HepG2 (cell line): ENCODE results near the gene SNIP1. TPM values are rescaled to one million over a fixed set of nuclear protein-coding genes. Genes with fewer than 3 reads are reported as not detected.

Experiments used
- AGO1 ChIP-seq: fragments of 200-400 bp; formaldehyde crosslinking; IDR thresholded peaks from 2 replicates; pipeline ENCODE4 v1.6.1; 2017; ENCODE audit warnings: mild to moderate bottlenecking, low read depth, low read length, moderate library complexity; ENCODE audit not compliant: poor library complexity, severe bottlenecking
- BRF2 ChIP-seq: sonication (generic); formaldehyde crosslinking; IDR thresholded peaks from 2 replicates; pipeline ENCODE4 v1.8.1; 2022; ENCODE audit warnings: mild to moderate bottlenecking, missing genetic modification reagents
- CBX2 ChIP-seq, 2 experiments: fragments of 200-600 bp in 1 of 2; sonication (generic); formaldehyde crosslinking in 1 of 2; IDR thresholded peaks; 2 replicates each; pipeline versions ENCODE4 v1.7.0 to v1.8.1; 2018 to 2022; ENCODE audit warnings: low read depth in 2 of 2, low read length in 1 of 2, mild to moderate bottlenecking in 1 of 2, missing genetic modification reagents in 1 of 2
- E2F2 ChIP-seq: sonication (generic); formaldehyde crosslinking; IDR thresholded peaks from 2 replicates; pipeline ENCODE4 v1.4.0; 2020; ENCODE audit warnings: missing genetic modification reagents, borderline replicate concordance
- ELF3 ChIP-seq: IDR thresholded peaks from 2 replicates; pipeline ENCODE4 v1.6.1; 2016; ENCODE audit warnings: missing genetic modification reagents, missing compliant biosample characterization
- FOXC1 ChIP-seq: sonication (generic); formaldehyde crosslinking; IDR thresholded peaks from 2 replicates; pipeline ENCODE4 v1.8.0; 2022; ENCODE audit warnings: mild to moderate bottlenecking, missing genetic modification reagents, borderline replicate concordance
- GFI1 ChIP-seq: sonication (generic); formaldehyde crosslinking; IDR thresholded peaks from 2 replicates; pipeline ENCODE4 v1.5.0; 2020; ENCODE audit warnings: missing genetic modification reagents, mild to moderate bottlenecking, borderline replicate concordance
- HDAC6 ChIP-seq: fragments of 200-600 bp; sonication (generic); IDR thresholded peaks from 2 replicates; pipeline ENCODE4 v1.7.0; 2017; ENCODE audit warnings: mild to moderate bottlenecking, antibody characterized with exemption, low read length, low read depth
- HINFP ChIP-seq: sonication (generic); formaldehyde crosslinking; IDR thresholded peaks from 2 replicates; pipeline ENCODE4 v1.4.0; 2020; ENCODE audit warnings: low read depth, mild to moderate bottlenecking, missing genetic modification reagents
- HNF4G ChIP-seq, 2 experiments: sonication (generic) in 1 of 2; formaldehyde crosslinking in 1 of 2; IDR thresholded peaks; 2 replicates each; pipeline versions ENCODE4 v1.4.0 to v1.6.1; 2011 to 2020; ENCODE audit warnings: borderline replicate concordance in 2 of 2, low read depth in 2 of 2, mild to moderate bottlenecking in 2 of 2, low read length in 1 of 2, missing genetic modification reagents in 1 of 2, moderate library complexity in 1 of 2
- KLF12 ChIP-seq: sonication (generic); formaldehyde crosslinking; IDR thresholded peaks from 2 replicates; pipeline ENCODE4 v1.4.0; 2020; ENCODE audit warnings: missing genetic modification reagents, borderline replicate concordance
- MATR3 ChIP-seq: sonication (generic); formaldehyde crosslinking; IDR thresholded peaks from 2 replicates; pipeline ENCODE4 v1.4.0; 2020; ENCODE audit warnings: missing genetic modification reagents
- SIN3B ChIP-seq: fragments of 150-350 bp; IDR thresholded peaks from 2 replicates; pipeline ENCODE4 v1.6.1; 2014; ENCODE audit warnings: low read length
- TOE1 ChIP-seq: sonication (generic); formaldehyde crosslinking; IDR thresholded peaks from 2 replicates; pipeline ENCODE4 v1.4.0; 2020; ENCODE audit warnings: mild to moderate bottlenecking, missing genetic modification reagents
- ZNF512 ChIP-seq: sonication (generic); formaldehyde crosslinking; IDR thresholded peaks from 2 replicates; pipeline ENCODE4 v1.4.0; 2020; ENCODE audit warnings: mild to moderate bottlenecking, missing genetic modification reagents
- ZNF569 ChIP-seq: sonication (generic); formaldehyde crosslinking; IDR thresholded peaks from 2 replicates; pipeline ENCODE4 v1.5.0; 2020; ENCODE audit warnings: mild to moderate bottlenecking, missing genetic modification reagents, moderate library complexity, borderline replicate concordance
- ZNF589 ChIP-seq: sonication (generic); formaldehyde crosslinking; conservative IDR thresholded peaks from 2 replicates; pipeline ENCODE4 v1.8.0; 2022; ENCODE audit warnings: mild to moderate bottlenecking, moderate library complexity, missing genetic modification reagents
- ZNF598 ChIP-seq: sonication (generic); formaldehyde crosslinking; IDR thresholded peaks from 2 replicates; pipeline ENCODE4 v1.5.1; 2020; ENCODE audit warnings: mild to moderate bottlenecking, missing genetic modification reagents, borderline replicate concordance
- ZNF713 ChIP-seq: sonication (generic); formaldehyde crosslinking; IDR thresholded peaks from 2 replicates; pipeline ENCODE4 v1.4.0; 2020; ENCODE audit warnings: mild to moderate bottlenecking, missing genetic modification reagents
- ZNF740 ChIP-seq: sonication (generic); formaldehyde crosslinking; IDR thresholded peaks from 2 replicates; pipeline ENCODE4 v1.4.0; 2020; ENCODE audit warnings: missing genetic modification reagents
- ZNF781 ChIP-seq: sonication (generic); formaldehyde crosslinking; IDR thresholded peaks from 2 replicates; pipeline ENCODE4 v1.5.1; 2020; ENCODE audit warnings: borderline replicate concordance, mild to moderate bottlenecking, missing genetic modification reagents; ENCODE audit errors: not compliant biosample characterization
- polyA plus RNA-seq, 8 experiments: library from polyadenylated mRNA; depleted of rRNA in 3 of 8; stranded (reverse) in 7 of 8; unstranded in 1 of 8; fragments of >200 nt; fragmentation: Illumina TruSeq in 4 of 8; extraction: Trizol in 4 of 8; gene quantifications; 2 replicates each; pipeline versions ENCODE4 v1.2.1 to v1.2.3, GENCODE V29; 2011 to 2016; ENCODE audit warnings: low read depth in 4 of 8, missing spikeins in 1 of 8, mixed read lengths in 1 of 8; ENCODE audit not compliant: insufficient read depth in 1 of 8
- total RNA-seq, 5 experiments: library from RNA; depleted of rRNA; stranded (reverse); fragments of >200 nt; fragmentation: Illumina TruSeq; extraction: Trizol; gene quantifications; 2 replicates each; pipeline ENCODE4 v1.2.3, GENCODE V29; 2016; ENCODE audit warnings: low read depth in 1 of 5

The SNIP1 gene
- total and polyA plus RNA-seq, 2 of the 13 experiments (the other 11 are each of a cell fraction or from before 2014, with no cell fraction given) = 5.5 to 11.2 TPM

GRCh38 chr1:37514350-37515184, 39.5 kb downstream of the SNIP1 start, which contains the start of gene MEAF6 (continued):
- TF ChIP-seq MATR3 (CRISPR knock-in tag) (no peak), ZNF512 (CRISPR knock-in tag) (no peak), ZNF589 (0 out of 2 replicates have a peak, but pooled peaks have one; percentile 56), AGO1 (no peak), ZNF781 (CRISPR knock-in tag) (no peak), FOXC1 (CRISPR knock-in tag) (peak; percentile 42; the same call in 1 of the 2 replicates), CBX2 (IDR thresholded peaks at IDR 0.05; ENCODE audit: low read depth, low read length) (no peak), CBX2 (CRISPR knock-in tag; IDR thresholded peaks at IDR 0.05; ENCODE audit: low read depth) (no peak), GFI1 (peak; percentile 52; the same call in 1 of the 2 replicates), HDAC6 (no peak), ZNF598 (peak; percentile 74; the same call in 1 of the 2 replicates), SIN3B (no peak; the same call in 1 of the 2 replicates), ZNF740 (CRISPR knock-in tag) (0 out of 2 replicates have a peak, but pooled peaks have one; percentile 55), HNF4G (IDR thresholded peaks at IDR 0.05; ENCODE audit: borderline replicate concordance, low read depth, low read length) (no peak; the same call in 1 of the 2 replicates), HNF4G (CRISPR knock-in tag; IDR thresholded peaks at IDR 0.05; ENCODE audit: borderline replicate concordance, low read depth) (0 out of 2 replicates have a peak, but pooled peaks have one; percentile 48), ELF3 (CRISPR knock-in tag) (peak; percentile 65; the same call in 1 of the 2 replicates), KLF12 (CRISPR knock-in tag) (peak; percentile 80; the same call in 1 of the 2 replicates), TOE1 (CRISPR knock-in tag) (no peak), E2F2 (CRISPR knock-in tag) (peak; percentile 81; the same call in 1 of the 2 replicates), HINFP (CRISPR knock-in tag) (peak; percentile 48; the same call in 1 of the 2 replicates), ZNF569 (0 out of 2 replicates have a peak, but pooled peaks have one; percentile 60), BRF2 (CRISPR knock-in tag) (0 out of 2 replicates have a peak, but pooled peaks have one; percentile 54), ZNF713 (CRISPR knock-in tag) (no peak)
